HEK293T (cell line): Measurements from ENCODE around the gene NDUFS1.
"Not testable (repeated sequence)": the region's sequence is repeated elsewhere in the genome, so short reads cannot be mapped to it uniquely, and the experiment has no call there.

ENCODE experiments used
- CTCF ChIA-PET: fragments of 350-600 bp; formaldehyde crosslinking; extraction: SDS; loops from one replicate; lab custom pipeline; 2021; ENCODE audit warnings: antibody characterized with exemption, inconsistent platforms; lab: Yijun Ruan, JAX
- POLR2A ChIA-PET: fragments of 350-600 bp; formaldehyde crosslinking; extraction: SDS; loops from one replicate; lab custom pipeline; 2020; ENCODE audit warnings: antibody characterized with exemption, inconsistent platforms; lab: Yijun Ruan, JAX
- DNase-seq: peaks from one replicate; pipeline ENCODE4 v3.0.0; 2012; ENCODE audit warnings: mixed read lengths; ENCODE audit errors: extremely low spot score
- ARNT ChIP-seq: fragments of 450-650 bp; IDR thresholded peaks from 2 replicates; pipeline ENCODE4 v1.6.1; 2017; ENCODE audit warnings: mild to moderate bottlenecking
- BHLHE40 ChIP-seq: fragments of 450-650 bp; IDR thresholded peaks from 2 replicates; pipeline ENCODE4 v1.6.1; 2016; ENCODE audit warnings: mild to moderate bottlenecking, moderate library complexity, borderline replicate concordance
- CTBP1 ChIP-seq: fragments of 450-650 bp; IDR thresholded peaks from 2 replicates; pipeline ENCODE4 v1.6.1; 2016; ENCODE audit warnings: borderline replicate concordance
- ELF4 ChIP-seq: fragments of 450-650 bp; IDR thresholded peaks from 2 replicates; pipeline ENCODE4 v1.6.1; 2017; ENCODE audit warnings: antibody characterized with exemption
- FOXA1 ChIP-seq: fragments of 450-650 bp; IDR thresholded peaks from 2 replicates; pipeline ENCODE4 v1.6.1; 2016; ENCODE audit warnings: mild to moderate bottlenecking
- FOXK2 ChIP-seq: fragments of 450-650 bp; IDR thresholded peaks from 2 replicates; pipeline ENCODE4 v1.6.1; 2016; ENCODE audit warnings: mild to moderate bottlenecking
- FOXM1 ChIP-seq: fragments of 450-650 bp; IDR thresholded peaks from 2 replicates; pipeline ENCODE4 v1.6.1; 2017; ENCODE audit warnings: mild to moderate bottlenecking, borderline replicate concordance
- HDGF ChIP-seq: fragments of 450-650 bp; IDR thresholded peaks from 2 replicates; pipeline ENCODE4 v1.6.1; 2017; ENCODE audit warnings: antibody characterized with exemption, borderline replicate concordance
- L3MBTL2 ChIP-seq: fragments of 450-650 bp; conservative IDR thresholded peaks from 2 replicates; pipeline ENCODE4 v1.6.1; 2016; ENCODE audit warnings: mild to moderate bottlenecking
- LEF1 ChIP-seq: fragments of 450-650 bp; IDR thresholded peaks from 2 replicates; pipeline ENCODE4 v1.6.1; 2017; ENCODE audit warnings: mild to moderate bottlenecking, borderline replicate concordance
- NFRKB ChIP-seq: fragments of 450-650 bp; IDR thresholded peaks from 2 replicates; pipeline ENCODE4 v1.6.1; 2016; ENCODE audit warnings: mild to moderate bottlenecking, moderate library complexity
- PKNOX1 ChIP-seq: fragments of 450-650 bp; IDR thresholded peaks from 2 replicates; pipeline ENCODE4 v1.6.1; 2016
- SP1 ChIP-seq: fragments of 450-650 bp; IDR thresholded peaks from 2 replicates; pipeline ENCODE4 v1.6.1; 2017
- SUZ12 ChIP-seq: fragments of 450-650 bp; IDR thresholded peaks from 2 replicates; pipeline ENCODE4 v1.6.1; 2016; ENCODE audit warnings: mild to moderate bottlenecking
- TARDBP ChIP-seq: fragments of 450-650 bp; IDR thresholded peaks from 2 replicates; pipeline ENCODE4 v1.6.1; 2016
- ZNF384 ChIP-seq: fragments of 450-650 bp; IDR thresholded peaks from 2 replicates; pipeline ENCODE4 v1.6.1; 2016

The NDUFS1 gene

GRCh38 chr2:206189691-206190090 lies 30.4 kb upstream of the NDUFS1 start:
- no peak for DNase-seq
- TF ChIP-seq FOXK2 (no peak), PKNOX1 (no peak), ZNF384 (no peak), ARNT (no peak), L3MBTL2 (no peak), FOXM1 (no peak), SUZ12 (no peak), LEF1 (no peak), CTBP1 (no peak), TARDBP (no peak), HDGF (no peak), ELF4 (no peak)
- POLR2A ChIA-PET: no interaction called here
- CTCF ChIA-PET: no interaction called here

GRCh38 chr2:206181526-206181925 lies 22.3 kb upstream of the NDUFS1 start:
- DNase-seq, CTCF ChIA-PET, POLR2A ChIA-PET: not testable (repeated sequence)

- DNase-seq: no peak
- ChIA-PET POLR2A (no interaction called here), CTCF (interaction anchor here (1.1 kb wide), 1 partner anchor 13 kb away, joined by 3 read pairs; no protein-coding TSS in a partner anchor)
- TF ChIP-seq FOXM1: no peak
- TF ChIP-seq SP1: no peak
- no peak for TF ChIP-seq PKNOX1
- no peak for TF ChIP-seq FOXK2
- TF ChIP-seq ZNF384: no peak
- TF ChIP-seq BHLHE40: no peak
- TF ChIP-seq NFRKB: no peak
- TF ChIP-seq FOXA1: no peak
- TF ChIP-seq ARNT: no peak
- no peak for TF ChIP-seq L3MBTL2
- TF ChIP-seq HDGF: no peak
- TF ChIP-seq LEF1: no peak
- no peak for TF ChIP-seq ELF4
Measured at GRCh38 chr2:206176901-206177300, 17.7 kb upstream of the NDUFS1 start.

GRCh38 chr2:206176121-206176520 lies 16.9 kb upstream of the NDUFS1 start:
- POLR2A ChIA-PET: no interaction called here
- DNase-seq: no peak
- CTCF ChIA-PET: interaction anchor here (1.1 kb wide), 1 partner anchor 12 kb away, joined by 3 read pairs; no protein-coding TSS in a partner anchor
- TF ChIP-seq HDGF (no peak), BHLHE40 (no peak), SP1 (no peak), FOXA1 (no peak), FOXK2 (no peak), ELF4 (no peak), SUZ12 (no peak), FOXM1 (no peak), ARNT (no peak), CTBP1 (no peak), ZNF384 (no peak), PKNOX1 (no peak), NFRKB (no peak), TARDBP (no peak), L3MBTL2 (no peak), LEF1 (no peak)

- ChIA-PET CTCF (no interaction called here), POLR2A (no interaction called here)
- TF ChIP-seq ELF4 (no peak), SP1 (no peak), HDGF (no peak), BHLHE40 (no peak), TARDBP (no peak), FOXM1 (no peak), CTBP1 (no peak), NFRKB (no peak), SUZ12 (no peak), L3MBTL2 (no peak), PKNOX1 (no peak), ZNF384 (no peak), FOXA1 (no peak), ARNT (no peak)
- DNase-seq: no peak
Measured at GRCh38 chr2:206173147-206173546, 13.9 kb upstream of the NDUFS1 start.

- POLR2A ChIA-PET, CTCF ChIA-PET, DNase-seq: not testable (repeated sequence)
Measured at GRCh38 chr2:206171624-206172397, 12.6 kb upstream of the NDUFS1 start.

GRCh38 chr2:206168230-206168629 lies 9.0 kb upstream of the NDUFS1 start:
- CTCF ChIA-PET, POLR2A ChIA-PET, DNase-seq: not testable (repeated sequence)
